ENCODE data around the gene LYZL1. TPM values are rescaled to one million over a fixed set of nuclear protein-coding genes. Genes with fewer than 3 reads are reported as not detected.
"Not testable (repeated sequence)": the region's sequence is repeated elsewhere in the genome, so short reads cannot be mapped to it uniquely, and the experiment has no call there.

The LYZL1 gene
- total RNA-seq, 1 experiment from 2014 or later, result not detected

- not testable (repeated sequence) for H2BK12ac ChIP-seq (ENCODE audit: insufficient read length, low read depth, low read length); H4K8ac ChIP-seq (replicated peaks; ENCODE audit: insufficient read length, low read depth, low read length); H4K20me1 ChIP-seq (ENCODE audit: control insufficient read depth, insufficient read depth, insufficient read length); H3K79me2 ChIP-seq (ENCODE audit: insufficient read depth, low read length); H2AFZ ChIP-seq (ENCODE audit: low read length); H2BK15ac ChIP-seq (ENCODE audit: low read depth, low read length); H3K23ac ChIP-seq (ENCODE audit: insufficient read length, low read depth, low read length); H3K4me3 Mint-ChIP-seq; H3K23me2 ChIP-seq (ENCODE audit: insufficient read length, low read depth, low read length, poor library complexity, severe bottlenecking); DNase-seq; H4K5ac ChIP-seq (ENCODE audit: insufficient read length, low read depth, low read length); H3K4me1 Mint-ChIP-seq; H3K14ac ChIP-seq (ENCODE audit: insufficient read depth, low read length); H2BK5ac ChIP-seq (ENCODE audit: insufficient read length, low read length); H2BK120ac ChIP-seq (ENCODE audit: low read depth, low read length, poor library complexity, severe bottlenecking); H3K4ac ChIP-seq (ENCODE audit: low read depth, low read length); H3K4me1 ChIP-seq (ENCODE audit: insufficient read depth, low read length); H3K27ac Mint-ChIP-seq; H2AK5ac ChIP-seq (ENCODE audit: insufficient read length, low read length); H3K27ac ChIP-seq (ENCODE audit: insufficient read length, low read depth, low read length); H3K18ac ChIP-seq (ENCODE audit: insufficient read length, low read depth, low read length); H3T11ph ChIP-seq (ENCODE audit: low read length); H3K79me1 ChIP-seq (ENCODE audit: insufficient read depth, low read depth, low read length, poor library complexity, severe bottlenecking); H4K91ac ChIP-seq (ENCODE audit: insufficient read length, low read depth, low read length); H3K9me3 ChIP-seq (ENCODE audit: control insufficient read depth, low read depth, low read length); H2BK20ac ChIP-seq (ENCODE audit: low read depth, low read length, poor library complexity, severe bottlenecking); H3K56ac ChIP-seq (ENCODE audit: insufficient read length, low read depth, low read length); H3K27me3 Mint-ChIP-seq (ENCODE audit: low read depth); H3K27me3 ChIP-seq (ENCODE audit: insufficient read depth, low read length); H3K4me2 ChIP-seq (ENCODE audit: insufficient read depth, insufficient read length, low read length); H3K9ac ChIP-seq (ENCODE audit: extremely low read depth, insufficient read length, low read length)
- no CpG with 5 or more reads among the region's 13 CpGs for WGBS (ENCODE audit: extremely low coverage, insufficient read length, low lambda C conversion rate)
- peaks cover 21 to 22% of the 10 kb centered on the region in 2 experiments for H3K9me3 Mint-ChIP-seq
- peaks cover 7 to 22% (median 11%) of the 10 kb centered on the region in 3 experiments; a peak in 6 of 7 replicates for H3K36me3 Mint-ChIP-seq (ENCODE audit: insufficient read depth in 1 of 3, low read depth in 3 of 3)
These were observed 3.5 kb downstream of the LYZL1 start for GRCh38 chr10:29292406-29292805.

Measured in H9 (cell line).